M059J (cell line): ENCODE data around the gene PVR. TPM values are rescaled to one million over a fixed set of nuclear protein-coding genes. Genes with fewer than 3 reads are reported as not detected.
"Not testable (repeated sequence)": the region's sequence is repeated elsewhere in the genome, so short reads cannot be mapped to it uniquely, and the experiment has no call there.

ENCODE experiments used
- DNase-seq: peaks from one replicate; pipeline ENCODE4 v3.0.0-alpha.2; 2012; ENCODE audit warnings: low read depth
- total RNA-seq: library from RNA; depleted of rRNA; stranded (reverse); fragments of >200 nt; shearing (Covaris generic); gene quantifications from 2 replicates; pipeline ENCODE4 v1.2.3, GENCODE V29; 2014; rRNA removed

The PVR gene
- total RNA-seq, 1 experiment from 2014 or later = 146 TPM

GRCh38 chr19:44698492-44699201, 54.9 kb downstream of the PVR start, which contains the start of gene CEACAM16:
Gene CEACAM16 (plus strand): TSS chr19:44699151. CDS start chr19:44701457, 2,306 bp downstream.
- no peak for DNase-seq

GRCh38 chr19:44700547-44700946, 56.8 kb downstream of the PVR start:
- no peak for DNase-seq

DNA sequence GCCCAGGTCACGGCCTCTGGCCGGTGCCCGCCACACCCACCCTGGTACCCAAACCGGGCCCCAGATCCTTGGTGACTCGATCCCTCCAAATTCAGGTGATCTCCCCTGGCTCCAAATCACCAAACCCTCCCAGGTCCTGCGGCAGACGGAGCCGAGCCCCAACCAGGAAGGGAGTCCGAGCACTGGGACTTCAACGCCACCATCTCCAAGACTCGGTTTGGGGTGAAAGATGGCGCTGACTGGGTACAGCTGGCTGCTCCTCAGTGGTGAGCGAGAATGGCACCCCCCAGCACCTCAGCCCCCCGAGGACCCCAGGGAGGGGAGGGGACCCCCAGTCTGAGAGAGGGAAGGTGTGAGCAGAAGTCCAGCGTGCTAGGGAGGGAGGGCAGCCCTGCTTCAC, 57.5 kb downstream of the PVR start:
- DNase-seq = no peak

DNA sequence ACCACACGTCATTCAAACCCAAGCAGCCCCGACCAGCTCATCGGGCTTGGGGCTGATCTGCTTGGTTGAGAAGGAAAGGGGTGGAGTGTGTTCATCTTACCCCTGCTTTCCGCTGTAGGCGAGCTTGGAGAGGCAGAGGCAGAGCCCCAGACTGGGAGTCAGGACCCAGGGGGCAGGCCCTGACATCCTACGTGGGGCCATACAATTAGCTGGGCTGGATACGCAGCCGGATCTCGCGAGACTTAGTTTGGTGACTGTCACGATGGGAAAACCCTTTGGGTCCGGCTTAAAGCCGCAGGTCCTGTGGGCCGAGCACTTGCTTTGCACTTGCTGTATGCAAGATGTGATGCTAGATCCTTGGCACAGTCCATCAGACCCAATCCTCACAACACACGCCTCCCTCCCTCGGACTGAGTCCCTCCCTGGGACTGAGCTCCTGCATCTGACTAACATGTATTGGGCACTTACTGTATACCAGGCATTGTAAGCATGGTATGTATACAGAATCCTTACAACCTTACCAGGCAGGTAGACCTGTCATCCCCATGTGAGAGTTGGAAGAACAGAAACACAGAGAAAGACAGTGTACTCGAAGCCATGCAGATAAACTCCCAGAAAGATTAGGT, 59.0 kb downstream of the PVR start:
- no peak for DNase-seq

DNA sequence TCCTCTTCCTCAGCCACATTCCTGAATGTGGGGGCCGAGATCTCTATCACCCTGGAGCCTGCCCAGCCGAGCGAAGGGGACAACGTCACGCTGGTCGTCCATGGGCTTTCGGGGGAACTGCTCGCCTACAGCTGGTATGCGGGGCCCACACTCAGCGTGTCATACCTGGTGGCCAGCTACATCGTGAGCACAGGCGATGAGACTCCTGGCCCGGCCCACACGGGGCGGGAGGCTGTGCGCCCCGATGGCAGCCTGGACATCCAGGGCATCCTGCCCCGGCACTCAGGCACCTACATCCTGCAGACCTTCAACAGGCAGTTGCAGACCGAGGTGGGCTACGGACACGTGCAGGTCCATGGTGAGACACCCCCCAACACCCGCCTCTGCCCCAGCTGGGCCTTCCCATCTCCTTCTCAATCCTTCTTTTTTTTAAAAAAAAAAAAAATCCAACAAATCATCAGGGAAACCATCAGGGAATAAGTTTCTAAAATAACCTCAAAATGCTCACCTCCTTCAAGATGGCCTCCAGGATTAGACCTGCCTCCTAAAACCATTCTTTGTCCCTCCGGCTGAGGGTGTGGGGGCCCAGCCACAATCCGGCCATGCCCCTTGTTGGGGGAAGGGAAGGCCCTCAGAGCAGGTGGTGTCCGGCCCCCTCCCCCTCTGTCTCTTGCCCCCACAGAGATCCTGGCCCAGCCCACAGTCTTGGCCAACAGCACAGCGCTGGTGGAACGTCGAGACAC, 59.8 kb downstream of the PVR start:
- DNase-seq = no peak

- DNase-seq = no peak
These were observed 61.3 kb downstream of the PVR start for GRCh38 chr19:44704982-44705381.

- no peak for DNase-seq
These were observed 61.8 kb downstream of the PVR start for GRCh38 chr19:44705502-44706010.

DNA sequence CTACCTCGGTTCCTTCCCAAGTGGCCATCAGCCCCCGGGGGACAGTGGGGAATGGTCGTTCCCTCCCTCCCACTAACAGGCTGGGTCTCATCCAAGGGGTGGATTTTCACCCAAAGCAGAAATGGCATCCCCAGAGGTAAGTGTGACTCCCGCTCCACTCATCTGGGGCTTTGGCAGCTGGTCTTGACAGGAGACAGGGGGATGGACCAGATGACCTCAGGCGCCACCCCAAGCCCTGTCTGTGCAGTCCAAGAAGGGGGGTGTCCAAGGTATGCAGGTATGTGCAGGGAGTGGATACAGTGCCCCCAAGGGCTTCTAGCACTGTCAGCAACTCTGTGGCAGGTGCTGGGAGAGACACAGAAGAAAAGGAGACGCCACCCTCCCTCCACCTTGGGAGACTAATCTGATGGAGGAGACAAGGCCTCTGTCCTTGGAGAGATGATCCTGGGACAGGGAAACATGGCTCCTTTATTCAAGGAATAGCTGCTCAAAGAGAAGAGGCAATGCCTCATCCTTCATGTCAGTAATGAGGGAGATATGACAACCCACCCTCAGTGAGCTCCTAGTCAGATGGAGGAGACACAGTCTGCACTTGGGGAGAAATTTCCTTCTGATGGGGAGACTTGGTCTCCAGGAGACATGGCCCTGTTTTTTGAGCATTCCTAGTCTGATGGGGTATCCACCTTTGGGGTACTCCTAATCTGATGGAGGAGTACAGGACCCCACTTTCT, 63.0 kb downstream of the PVR start:
- no peak for DNase-seq

GRCh38 chr19:44707794-44708193, 64.1 kb downstream of the PVR start:
- DNase-seq = no peak

- DNase-seq = no peak
These were observed 65.2 kb downstream of the PVR start for GRCh38 chr19:44708940-44709339.

GRCh38 chr19:44709434-44710266, 65.9 kb downstream of the PVR start:
- not testable (repeated sequence) for DNase-seq

DNA sequence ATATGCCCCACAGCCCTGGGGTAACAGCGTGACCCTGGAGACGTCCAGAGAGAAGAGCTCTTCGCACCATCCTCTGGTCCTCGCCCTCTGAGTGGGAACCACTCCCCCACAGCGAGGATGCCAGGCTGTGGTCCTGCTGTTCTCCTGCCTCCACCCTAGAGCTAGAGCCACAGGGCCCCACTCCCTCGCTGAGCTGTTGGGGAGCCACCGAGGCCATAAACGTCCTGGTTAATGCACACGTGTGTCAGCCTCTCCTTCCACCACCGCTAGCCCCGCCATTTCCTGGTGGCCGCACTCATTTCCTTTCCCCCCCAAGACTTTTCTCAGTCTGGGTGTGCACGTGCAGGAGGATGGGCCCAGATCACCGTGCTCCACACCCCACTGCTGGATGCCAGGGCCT, 66.8 kb downstream of the PVR start:
- no peak for DNase-seq

GRCh38 chr19:44712864-44713515, 69.3 kb downstream of the PVR start:
- no peak for DNase-seq

Other genes starting within 250 kb of the PVR start
- 1.6 and 2.3 TPM in 2 replicates for gene ZNF285, start 242.3 kb upstream of the PVR start, total RNA-seq
- 7.7 and 13.2 TPM in 2 replicates for gene ZNF229, start 195.4 kb upstream of the PVR start, total RNA-seq
- 10.4 and 17.2 TPM in 2 replicates for gene ZNF180, start 143.4 kb upstream of the PVR start, total RNA-seq
- not detected in 2 replicates for gene CEACAM20, start 114.2 kb upstream of the PVR start, total RNA-seq
- 0.22 and 0.81 TPM in 2 replicates for gene IGSF23, start 30.3 kb upstream of the PVR start, total RNA-seq
- 1.2 and 1.8 TPM in 2 replicates for gene CEACAM19, start 27.6 kb downstream of the PVR start, total RNA-seq
- not detected in 2 replicates for gene CEACAM16, start 55.2 kb downstream of the PVR start, total RNA-seq
- 6.8 and 21.6 TPM in 2 replicates for gene BCL3, start 104.8 kb downstream of the PVR start, total RNA-seq
- gene CBLC, start 134.0 kb downstream of the PVR start, total RNA-seq = not detected in 2 replicates
- gene BCAM, start 165.2 kb downstream of the PVR start, total RNA-seq = 23.3 and 49.5 TPM in 2 replicates
- gene NECTIN2, start 202.4 kb downstream of the PVR start, total RNA-seq = 136 and 161 TPM in 2 replicates
- 100 and 113 TPM in 2 replicates for gene TOMM40, start 247.3 kb downstream of the PVR start, total RNA-seq